CD4-positive, alpha-beta T cell (primary cell): ENCODE results near the gene FAM199X. TPM values are rescaled to one million over a fixed set of nuclear protein-coding genes. Genes with fewer than 3 reads are reported as not detected.

Experiments used
- ATAC-seq: fragments of 200-7000 bp; cut with Tn5 transposase; one replicate; pipeline ENCODE4 v1.10.0; 2022; ENCODE audit warnings: mild to moderate bottlenecking; ENCODE audit not compliant: poor library complexity
- CTCF ChIA-PET: fragments of 350-600 bp; sonication (Branson Sonifier 250); formaldehyde crosslinking; loops from one replicate; lab custom pipeline; 2021; ENCODE audit warnings: antibody characterized with exemption, inconsistent platforms; lab: Charles Lee
- POLR2A ChIA-PET: fragments of 350-600 bp; sonication (Branson Sonifier 250); formaldehyde crosslinking; loops from one replicate; lab custom pipeline; 2021; ENCODE audit warnings: antibody characterized with exemption, inconsistent platforms; lab: Charles Lee
- DNase-seq, 14 experiments: peaks; one replicate each; pipeline ENCODE4 v3.0.0-alpha.2; 2013 to 2020; ENCODE audit warnings: mixed read lengths in 2 of 14
- H3K27ac ChIP-seq, 2 donors: one replicate each; pipeline versions ENCODE4 v1.5.1 to v1.7.0; 2013; ENCODE audit warnings: low read length in 2 of 2, low read depth in 1 of 2, mild to moderate bottlenecking in 1 of 2
- H3K27me3 ChIP-seq, 2 experiments: 1 replicate in 1 of 2; 2 replicates in 1 of 2; pipeline versions ENCODE4 v1.6.1 to v1.7.0; 2013; ENCODE audit warnings: low read length in 2 of 2, control low read depth in 1 of 2, mild to moderate bottlenecking in 1 of 2, moderate library complexity in 1 of 2; ENCODE audit not compliant: insufficient read depth in 2 of 2, control insufficient read depth in 1 of 2
- H3K36me3 ChIP-seq: one replicate; pipeline ENCODE4 v1.6.1; 2013; ENCODE audit warnings: low read length, control low read depth; ENCODE audit not compliant: insufficient read depth
- H3K4me1 ChIP-seq: one replicate; pipeline ENCODE4 v1.6.1; 2013; ENCODE audit warnings: low read length, control low read depth; ENCODE audit not compliant: insufficient read depth
- H3K4me3 ChIP-seq: one replicate; pipeline ENCODE4 v1.5.1; 2013; ENCODE audit warnings: mild to moderate bottlenecking, low read length, moderate library complexity
- H3K9me3 ChIP-seq, 2 experiments: 1 replicate in 1 of 2; 2 replicates in 1 of 2; pipeline versions ENCODE4 v1.6.1 to v1.7.0; 2013; ENCODE audit warnings: low read length in 2 of 2, mild to moderate bottlenecking in 2 of 2, control low read depth in 1 of 2, moderate library complexity in 1 of 2; ENCODE audit not compliant: control insufficient read depth in 1 of 2, insufficient read depth in 1 of 2
- H3K27ac Mint-ChIP-seq: one replicate; pipeline ENCODE4 v1.8.0; 2020; ENCODE audit warnings: mixed read lengths
- H3K27me3 Mint-ChIP-seq: one replicate; pipeline ENCODE4 v1.8.0; 2021; ENCODE audit warnings: mixed read lengths
- H3K36me3 Mint-ChIP-seq: one replicate; pipeline ENCODE4 v1.8.0; 2021; ENCODE audit warnings: low read depth, mixed read lengths
- H3K4me1 Mint-ChIP-seq: one replicate; pipeline ENCODE4 v1.8.0; 2021; ENCODE audit warnings: low read depth, mixed read lengths
- H3K4me3 Mint-ChIP-seq: one replicate; pipeline ENCODE4 v1.8.0; 2020; ENCODE audit warnings: mild to moderate bottlenecking, mixed read lengths
- H3K9me3 Mint-ChIP-seq: one replicate; pipeline ENCODE4 v1.8.0; 2020; ENCODE audit warnings: mixed read lengths
- intact Hi-C, 2 experiments: fragments of 100-400 bp; cut with DNase I in 1 of 2; cut with micrococcal nuclease in 1 of 2; formaldehyde crosslinking; loops; one replicate each; pipeline versions ENCODE4 v1.15.1 to v1.9.0; 2023 to 2025; cut with DNase I, micrococcal nuclease
- total RNA-seq, 174 experiments: library from RNA in 2 of 174; stranded (reverse) in 2 of 174; gene quantifications; one replicate each; pipeline ENCODE4 v1.2.3 and lab custom pipeline; 2021 to 2026
- TF ChIP-seq, protein P1 (sequence below): fragments of 200-600 bp; IDR thresholded peaks from one replicate; pipeline ENCODE4 v1.8.0; 2022; ENCODE audit warnings: antibody characterized with exemption, mild to moderate bottlenecking

Gene FAM199X
- total RNA-seq, 2 experiments from 2014 or later, result 16.4 to 17.1 TPM

GRCh38 chrX:104137496-104137895, 28.8 kb upstream of the FAM199X start:
- Histone ChIP-seq H3K27ac (no peak overlapping the region), H3K4me3 (no peak overlapping the region), H3K9me3 (no peaks in the 10 kb centered on the region), H3K27me3 (no peaks in the 10 kb centered on the region), H3K4me1 (peaks cover 10% of the 10 kb centered on the region), H3K36me3 (peaks cover 3% of the 10 kb centered on the region)
- Mint-ChIP-seq H3K27ac (no peak overlapping the region), H3K9me3 (no peaks in the 10 kb centered on the region), H3K4me1 (peaks cover 24% of the 10 kb centered on the region), H3K27me3 (no peaks in the 10 kb centered on the region), H3K36me3 (peaks cover 7% of the 10 kb centered on the region), H3K4me3 (no peak overlapping the region)
- DNase-seq, result peak in 3 of 14 experiments; percentile 15 to 42 (median 16)
- TF ChIP-seq, protein P1, sequence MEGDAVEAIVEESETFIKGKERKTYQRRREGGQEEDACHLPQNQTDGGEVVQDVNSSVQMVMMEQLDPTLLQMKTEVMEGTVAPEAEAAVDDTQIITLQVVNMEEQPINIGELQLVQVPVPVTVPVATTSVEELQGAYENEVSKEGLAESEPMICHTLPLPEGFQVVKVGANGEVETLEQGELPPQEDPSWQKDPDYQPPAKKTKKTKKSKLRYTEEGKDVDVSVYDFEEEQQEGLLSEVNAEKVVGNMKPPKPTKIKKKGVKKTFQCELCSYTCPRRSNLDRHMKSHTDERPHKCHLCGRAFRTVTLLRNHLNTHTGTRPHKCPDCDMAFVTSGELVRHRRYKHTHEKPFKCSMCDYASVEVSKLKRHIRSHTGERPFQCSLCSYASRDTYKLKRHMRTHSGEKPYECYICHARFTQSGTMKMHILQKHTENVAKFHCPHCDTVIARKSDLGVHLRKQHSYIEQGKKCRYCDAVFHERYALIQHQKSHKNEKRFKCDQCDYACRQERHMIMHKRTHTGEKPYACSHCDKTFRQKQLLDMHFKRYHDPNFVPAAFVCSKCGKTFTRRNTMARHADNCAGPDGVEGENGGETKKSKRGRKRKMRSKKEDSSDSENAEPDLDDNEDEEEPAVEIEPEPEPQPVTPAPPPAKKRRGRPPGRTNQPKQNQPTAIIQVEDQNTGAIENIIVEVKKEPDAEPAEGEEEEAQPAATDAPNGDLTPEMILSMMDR, result no peak
- ATAC-seq, result no peak
- intact Hi-C loops, result loop anchor here in 1 of 2 experiments (5.0 kb wide), 1 partner anchor 295 kb away; no protein-coding TSS in a partner anchor
- CTCF ChIA-PET, result interaction anchor here (1.4 to 1.7 kb wide), 2 partner anchors 25 to 58 kb away, joined by 3 to 5 read pairs; partner anchors contain the start of gene ZCCHC18
- POLR2A ChIA-PET, result interaction anchor here (0.7 to 2.6 kb wide), 3 partner anchors 19 to 39 kb away, joined by 3 to 12 read pairs (median 3); partner anchors contain the start of gene SLC25A53

DNA sequence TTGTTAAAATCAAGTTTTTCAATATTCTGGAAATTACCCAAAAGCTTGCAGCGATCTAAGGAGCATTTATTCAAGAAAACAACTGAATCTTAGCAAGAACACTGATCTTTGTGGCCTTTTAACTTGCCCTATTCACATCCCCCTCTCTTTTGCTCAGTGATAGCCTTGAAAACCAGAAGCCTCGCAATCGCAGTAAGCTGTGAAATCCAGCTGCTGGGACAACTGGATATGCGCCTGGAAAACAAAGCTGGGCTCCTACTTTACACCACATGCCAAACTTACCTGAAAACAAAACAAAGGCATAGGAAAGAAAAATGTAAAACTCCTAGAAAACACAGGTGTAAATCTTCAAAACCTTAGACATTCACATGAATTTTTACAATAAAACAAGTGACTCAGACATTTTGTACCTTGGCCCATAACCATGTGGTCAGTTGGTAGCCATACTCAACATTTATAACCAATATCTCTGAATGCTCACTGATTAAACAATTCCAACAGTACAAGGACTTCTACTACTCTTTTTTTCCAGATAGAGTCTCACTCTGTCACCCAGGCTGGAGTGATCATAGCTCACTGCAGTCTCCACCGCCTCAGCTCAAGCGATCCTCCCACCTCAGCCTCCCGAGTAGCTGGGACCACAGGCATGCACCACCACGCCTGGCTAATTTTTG, 25.0 kb upstream of the FAM199X start:
- Histone ChIP-seq H3K9me3 (no peaks in the 10 kb centered on the region), H3K27ac (no peak overlapping the region), H3K4me1 (peaks cover 2% of the 10 kb centered on the region), H3K36me3 (peaks cover 3% of the 10 kb centered on the region), H3K4me3 (no peak overlapping the region), H3K27me3 (no peaks in the 10 kb centered on the region)
- no peak overlapping the region for H3K4me3 Mint-ChIP-seq
- ChIA-PET CTCF (no interaction called here), POLR2A (interaction anchor here (1.4 kb wide), 1 partner anchor 15 kb away, joined by 5 read pairs; the partner anchor contains the start of gene SLC25A53)
- ATAC-seq (no peak), DNase-seq (no peak)
- no peaks in the 10 kb centered on the region for H3K27me3 Mint-ChIP-seq
- TF ChIP-seq, protein P1, result no peak
- intact Hi-C loops, result no loop called here
- H3K36me3 Mint-ChIP-seq, result peaks cover 13% of the 10 kb centered on the region
- peaks cover 21% of the 10 kb centered on the region for H3K4me1 Mint-ChIP-seq
- H3K27ac Mint-ChIP-seq, result no peak overlapping the region
- no peaks in the 10 kb centered on the region for H3K9me3 Mint-ChIP-seq

GRCh38 chrX:104151037-104151436, 15.2 kb upstream of the FAM199X start:
- CTCF ChIA-PET, result no interaction called here

More at GRCh38 chrX:104151037-104151436, 15.2 kb upstream of the FAM199X start:
- H3K9me3 Mint-ChIP-seq, result no peaks in the 10 kb centered on the region
- no peaks in the 10 kb centered on the region for H3K36me3 ChIP-seq
- intact Hi-C loops, result no loop called here
- no peaks in the 10 kb centered on the region for H3K27me3 ChIP-seq
- ATAC-seq (no peak), DNase-seq (no peak)
- H3K36me3 Mint-ChIP-seq, result peaks cover 10% of the 10 kb centered on the region
- no peak overlapping the region for H3K4me3 ChIP-seq
- H3K27me3 Mint-ChIP-seq, result no peaks in the 10 kb centered on the region
- no peak overlapping the region for H3K4me3 Mint-ChIP-seq
- H3K27ac Mint-ChIP-seq, result no peak overlapping the region
- H3K4me1 Mint-ChIP-seq, result peaks cover 16% of the 10 kb centered on the region
- no peaks in the 10 kb centered on the region for H3K9me3 ChIP-seq
- TF ChIP-seq, protein P1, result no peak
- peaks cover 11% of the 10 kb centered on the region for H3K4me1 ChIP-seq
- no peak overlapping the region for H3K27ac ChIP-seq
- POLR2A ChIA-PET, result no interaction called here
